Coronary artery (tissue), 2 donors: Measurements from ENCODE around the gene CHST12.
A peak's percentile ranks its signal among the peaks of the same experiment; 100 is the strongest.

Source experiments
- DNase-seq: peaks from one replicate; pipeline ENCODE4 v3.0.0-alpha.2; 2017; ENCODE audit warnings: low spot score
- H3K27ac ChIP-seq, 2 donors: fragments of 200-600 bp; sonication (generic); one replicate each; pipeline ENCODE4 v1.5.1; 2016 to 2019
- H3K4me3 ChIP-seq: fragments of 200-600 bp; sonication (generic); 2 replicates; pipeline ENCODE4 v1.5.1; 2016; ENCODE audit warnings: mild to moderate bottlenecking, moderate library complexity
- CTCF ChIP-seq: fragments of 200-600 bp; sonication (generic); IDR thresholded peaks from one replicate; pipeline ENCODE4 v1.5.1; 2019; ENCODE audit warnings: antibody characterized with exemption

Gene CHST12

GRCh38 chr7:2405201-2405600, 1.8 kb downstream of the CHST12 start:
- peak overlapping the region in 1 of 2 donors; percentile 78 for H3K27ac ChIP-seq
- no peak for TF ChIP-seq CTCF
- DNase-seq: no peak
- peak overlapping the region; percentile 76 for H3K4me3 ChIP-seq

- Histone ChIP-seq H3K27ac (no peak overlapping the region), H3K4me3 (peak overlapping the region; percentile 28)
- no peak for DNase-seq
- no peak for TF ChIP-seq CTCF
Observed at GRCh38 chr7:2405601-2406345, 2.4 kb downstream of the CHST12 start.

- DNase-seq: no peak
- Histone ChIP-seq H3K4me3 (no peak overlapping the region), H3K27ac (peak overlapping the region in 1 of 2 donors; percentile 38)
- TF ChIP-seq CTCF: no peak
Observed at GRCh38 chr7:2409745-2410414, 6.5 kb downstream of the CHST12 start.

- Histone ChIP-seq H3K27ac (no peak overlapping the region), H3K4me3 (no peak overlapping the region)
- no peak for TF ChIP-seq CTCF
- no peak for DNase-seq
Observed at GRCh38 chr7:2411049-2411448, 7.6 kb downstream of the CHST12 start.

GRCh38 chr7:2411815-2412586, 8.6 kb downstream of the CHST12 start:
- Histone ChIP-seq H3K4me3 (peak overlapping the region; percentile 15), H3K27ac (peak overlapping the region in 1 of 2 donors; percentile 63)
- DNase-seq: no peak
- TF ChIP-seq CTCF: no peak

- Histone ChIP-seq H3K4me3 (peak overlapping the region; percentile 15), H3K27ac (peak overlapping the region in 1 of 2 donors; percentile 75)
- DNase-seq: no peak
- TF ChIP-seq CTCF: no peak
Observed at GRCh38 chr7:2412587-2413201, 9.3 kb downstream of the CHST12 start.
